Adrenal gland (tissue), 5 donors: ENCODE measurements around the gene ETV7.

Experiments used
- CTCF ChIP-seq, 6 experiments: fragments of 450-650 bp in 4 of 6; fragments of 200-600 bp in 2 of 6; sonication (generic) in 1 of 6; IDR thresholded peaks; 1 replicate in 5 of 6; 2 replicates in 1 of 6; pipeline versions ENCODE4 v1.5.1 to v1.8.0; 2016 to 2021; ENCODE audit warnings: antibody characterized with exemption in 6 of 6, mild to moderate bottlenecking in 2 of 6, moderate library complexity in 1 of 6
- POLR2A ChIP-seq, 2 donors: fragments of 450-650 bp; IDR thresholded peaks; one replicate each; pipeline ENCODE4 v1.6.1; 2017; ENCODE audit warnings: antibody characterized with exemption in 2 of 2, mild to moderate bottlenecking in 2 of 2, moderate library complexity in 1 of 2
- donor health status: DM: no; HTN: no; CAD: no.

- TF ChIP-seq POLR2A (IDR thresholded peaks at IDR 0.05) = no peak
- no peak for TF ChIP-seq CTCF (IDR thresholded peaks at IDR 0.05)
Observed at GRCh38 chr6:36358226-36358915, 29.1 kb downstream of the ETV7 start.
